ENCODE data around the gene ITIH3. TPM values are rescaled to one million over a fixed set of nuclear protein-coding genes. Genes with fewer than 3 reads are reported as not detected.

The ITIH3 gene
- total RNA-seq, 2 donors from 2014 or later, result 0.34 to 0.46 TPM

GRCh38 chr3:52791366-52791765 is 3.2 kb upstream of the ITIH3 start:
- intact Hi-C loops (cut with DNase I, micrococcal nuclease), result no loop called here
- ATAC-seq (no peak), DNase-seq (no peak)

DNA sequence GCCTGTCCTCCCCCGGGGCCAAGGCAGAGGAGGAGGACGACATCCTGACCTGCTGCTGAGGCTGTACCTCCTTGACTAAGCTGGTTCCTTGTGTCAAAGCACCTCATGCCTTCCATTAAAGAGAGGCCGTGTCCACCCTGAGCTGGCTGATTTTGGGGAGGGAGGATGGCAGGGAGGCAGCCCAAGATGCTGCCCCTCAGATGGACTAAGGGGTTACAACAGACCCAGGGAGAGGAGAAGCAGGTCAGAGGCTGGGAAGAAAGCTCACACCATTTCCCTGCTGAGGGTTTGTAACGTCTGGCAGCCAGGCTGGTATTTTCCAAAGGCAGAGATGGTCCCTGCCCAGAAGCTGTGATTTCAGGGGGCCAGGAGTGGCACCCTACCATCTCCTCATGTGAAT is 2.7 kb upstream of the ITIH3 start:
- intact Hi-C loops (cut with DNase I, micrococcal nuclease), result no loop called here
- DNase-seq (no peak), ATAC-seq (no peak)

DNA sequence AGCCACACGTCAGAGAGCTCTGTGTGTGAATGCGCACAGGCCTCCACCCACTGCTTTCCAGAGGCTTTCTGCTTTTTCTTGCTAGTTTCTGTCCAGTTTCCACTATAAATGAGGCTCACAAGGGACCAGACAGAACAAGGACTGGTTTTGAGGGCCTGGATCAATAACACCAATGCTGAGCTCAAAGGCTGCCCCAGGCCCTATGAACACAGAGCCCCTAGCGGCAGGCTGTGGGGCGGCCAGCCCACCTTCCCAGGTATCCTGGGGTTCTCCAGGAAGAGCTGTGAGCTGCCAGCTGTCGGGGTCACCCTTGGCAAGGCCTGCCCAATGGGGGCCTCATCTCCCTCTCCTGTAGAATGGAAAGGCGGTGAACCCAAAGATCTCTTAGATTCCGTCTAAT is 2.2 kb upstream of the ITIH3 start:
- DNase-seq (no peak), ATAC-seq (no peak)
- intact Hi-C loops (cut with DNase I, micrococcal nuclease), result no loop called here

DNA sequence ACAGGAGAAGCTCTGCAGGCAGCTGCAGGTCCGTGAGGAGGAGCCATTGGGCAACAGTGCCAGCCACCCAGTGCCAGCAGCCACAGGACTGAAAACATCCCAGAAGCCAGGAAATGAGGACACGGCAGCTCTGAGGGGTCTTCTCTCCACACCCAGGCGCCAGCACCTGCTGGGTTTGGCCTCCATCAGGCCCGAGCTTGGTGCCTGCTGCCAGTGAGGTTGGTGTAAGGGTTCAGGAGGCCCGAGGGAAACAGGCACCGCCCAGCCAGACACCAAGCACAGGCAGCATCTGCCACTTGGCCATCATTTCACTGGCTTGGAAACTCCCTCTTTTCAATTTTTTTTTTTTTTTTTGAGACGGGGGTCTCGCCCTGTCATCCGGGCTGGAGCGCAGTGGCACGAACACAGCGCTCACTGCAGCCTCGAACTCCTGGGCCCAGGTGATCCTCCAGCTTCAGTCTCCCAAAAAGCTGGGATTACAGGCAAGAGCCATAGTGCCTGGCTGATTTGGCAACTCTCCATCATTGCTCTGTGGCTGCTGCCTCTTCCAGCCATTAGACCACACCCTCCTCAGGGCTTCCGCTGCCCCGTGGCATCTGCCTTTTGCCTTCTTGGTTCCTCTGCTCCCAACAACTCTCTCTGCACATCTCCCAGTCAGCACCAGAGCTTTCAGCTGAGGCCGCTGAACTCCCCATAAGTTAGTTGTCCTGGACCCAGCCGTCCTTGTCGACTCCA is 1.5 kb upstream of the ITIH3 start:
- DNase-seq, result no peak
- intact Hi-C loops (cut with DNase I, micrococcal nuclease), result no loop called here
- no peak for ATAC-seq

DNA sequence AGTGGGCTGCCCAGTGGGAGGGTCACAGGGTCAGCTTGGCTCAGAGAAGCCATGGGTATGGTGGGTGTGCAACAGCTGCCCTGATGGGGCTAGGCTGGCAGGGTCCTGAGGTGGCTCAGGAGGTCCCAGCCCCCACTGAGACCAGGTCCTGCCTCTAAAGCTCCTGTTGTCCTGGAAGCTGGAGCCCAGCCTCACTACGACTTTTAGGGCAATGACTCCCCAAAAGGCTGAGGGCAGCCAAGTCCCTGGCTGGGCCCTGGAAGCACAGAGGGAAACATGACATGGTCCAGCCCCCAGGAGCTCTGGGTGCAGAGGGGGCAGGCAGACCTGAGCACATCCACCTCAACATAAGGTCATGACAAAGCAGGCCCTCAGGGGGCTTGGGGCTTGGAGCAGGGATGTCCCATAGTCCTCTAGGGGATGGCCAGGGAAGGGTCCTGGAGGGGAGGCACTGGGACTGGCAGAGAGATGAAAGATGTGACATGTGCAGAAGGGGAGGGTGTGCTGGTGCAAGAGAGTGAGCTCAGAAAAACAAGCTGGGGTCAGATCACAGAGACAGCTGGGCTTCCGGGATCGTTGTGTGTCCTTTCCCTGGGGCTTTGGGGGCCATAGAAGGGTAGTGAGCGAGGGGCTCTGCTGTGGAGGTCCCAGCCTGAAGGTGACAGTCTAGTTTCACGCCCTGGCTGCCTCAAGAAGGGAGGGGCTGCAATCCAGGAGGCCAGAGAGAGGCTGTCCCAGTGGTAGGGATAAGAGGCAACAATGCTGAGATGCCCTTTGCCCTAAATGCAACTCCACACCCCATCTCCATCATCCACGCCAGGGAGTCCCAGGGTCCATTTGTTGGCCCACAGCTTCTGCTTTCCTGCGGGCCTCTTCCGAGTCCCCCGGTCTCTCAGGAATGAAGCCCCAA is 639 bp upstream of the ITIH3 start:
- DNase-seq (no peak), ATAC-seq (no peak)
- intact Hi-C loops (cut with DNase I, micrococcal nuclease), result no loop called here

DNA sequence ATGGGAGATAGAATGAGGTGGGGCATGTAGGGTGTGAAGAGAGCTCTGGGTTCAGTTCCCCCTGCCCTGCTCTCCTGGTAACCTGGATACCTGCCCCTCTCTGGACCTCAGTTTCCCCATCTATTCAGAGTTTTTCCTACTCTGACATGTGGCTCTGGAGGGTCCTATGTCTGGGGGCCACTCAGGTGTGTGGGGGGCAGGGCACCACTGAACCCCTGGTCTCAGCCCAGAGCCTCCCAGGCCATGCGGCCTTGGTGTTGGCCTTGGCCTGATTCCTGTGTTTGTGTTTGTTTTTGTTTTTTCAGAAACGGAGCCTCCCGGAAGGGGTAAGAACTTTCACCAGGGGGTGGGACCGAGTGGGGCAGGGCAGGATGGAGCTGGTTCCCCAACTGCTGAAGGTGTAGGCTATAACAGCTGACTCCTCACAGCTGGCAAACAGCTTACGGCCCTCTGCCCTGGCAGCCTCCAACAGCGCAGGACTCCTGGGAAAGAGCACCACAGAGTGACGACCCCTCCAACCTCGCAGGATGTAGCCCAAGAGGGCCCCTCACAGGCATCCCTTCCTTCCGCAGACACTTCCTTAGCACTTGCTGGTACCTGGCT is 803 bp downstream of the ITIH3 start:
- DNase-seq (no peak), ATAC-seq (peak; percentile 25)
- intact Hi-C loops (cut with DNase I, micrococcal nuclease), result no loop called here

DNA sequence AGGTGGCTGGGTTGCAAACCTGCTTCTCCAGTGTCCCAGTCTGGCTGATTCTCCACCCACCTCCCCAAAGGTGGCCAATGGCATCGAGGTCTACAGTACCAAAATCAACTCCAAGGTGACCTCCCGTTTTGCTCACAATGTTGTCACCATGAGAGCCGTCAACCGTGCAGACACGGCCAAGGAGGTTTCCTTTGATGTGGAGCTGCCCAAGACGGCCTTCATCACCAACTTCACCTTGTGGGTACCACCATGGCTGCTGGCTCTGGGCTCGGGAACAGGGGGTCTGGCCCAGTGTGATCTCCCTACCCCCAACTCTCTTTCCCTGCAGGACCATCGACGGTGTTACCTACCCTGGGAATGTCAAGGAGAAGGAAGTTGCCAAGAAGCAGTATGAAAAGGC is 1.8 kb downstream of the ITIH3 start:
- intact Hi-C loops (cut with DNase I, micrococcal nuclease), result no loop called here
- no peak for ATAC-seq

GRCh38 chr3:52798376-52798977 is 3.9 kb downstream of the ITIH3 start:
- intact Hi-C loops (cut with DNase I, micrococcal nuclease), result no loop called here
- no peak for ATAC-seq
- DNase-seq, result no peak

More for the DNA sequence above, 1.8 kb downstream of the ITIH3 start:
- DNase-seq, result no peak

DNA sequence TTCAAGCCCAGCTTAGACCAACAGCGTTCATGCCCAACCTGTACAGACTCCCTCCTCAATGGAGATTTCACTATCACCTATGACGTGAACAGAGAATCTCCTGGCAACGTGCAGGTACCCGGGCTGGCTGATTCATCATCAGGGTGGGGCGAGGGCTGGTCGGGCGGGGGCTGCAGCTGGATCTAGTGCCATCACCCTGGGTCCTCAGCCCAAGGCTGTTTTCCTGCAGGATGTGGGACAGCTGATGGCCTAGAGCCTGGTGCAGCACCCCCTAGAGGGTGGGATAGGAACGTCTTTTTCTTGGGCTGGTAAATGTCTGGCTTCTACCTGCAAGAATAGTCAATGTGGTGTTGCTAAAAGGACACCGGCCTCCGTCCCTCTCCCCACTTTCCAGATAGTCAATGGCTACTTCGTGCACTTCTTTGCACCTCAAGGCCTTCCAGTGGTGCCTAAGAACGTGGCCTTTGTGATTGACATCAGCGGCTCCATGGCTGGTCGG is 4.4 kb downstream of the ITIH3 start:
- intact Hi-C loops (cut with DNase I, micrococcal nuclease), result no loop called here
- peak; percentile 48 for ATAC-seq

DNA sequence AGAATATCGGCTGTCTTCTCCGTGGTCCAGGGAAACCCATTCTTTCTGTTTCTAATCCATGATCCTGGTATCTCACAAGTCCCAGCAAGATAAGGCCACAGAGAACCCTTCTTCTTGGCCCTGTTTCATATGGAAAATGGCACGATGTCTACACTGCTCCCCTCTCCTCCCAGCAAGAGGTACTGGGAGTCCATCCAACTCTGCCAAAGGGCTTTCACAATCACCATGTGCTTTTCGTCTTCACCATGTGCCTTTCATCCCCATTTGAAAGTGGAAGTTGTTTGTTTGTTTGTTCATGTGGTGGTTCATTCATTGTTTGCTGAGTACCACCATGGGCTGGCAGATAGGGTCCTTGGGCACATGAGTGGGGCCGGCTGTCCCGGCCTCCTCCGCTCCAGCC is 5.5 kb downstream of the ITIH3 start:
- intact Hi-C loops (cut with DNase I, micrococcal nuclease), result no loop called here
- no peak for ATAC-seq

More for the DNA sequence above, 4.4 kb downstream of the ITIH3 start:
- DNase-seq, result peak in 1 of 2 donors; percentile 20

GRCh38 chr3:52801839-52802238 is 7.2 kb downstream of the ITIH3 start:
- intact Hi-C loops (cut with DNase I, micrococcal nuclease), result no loop called here
- ATAC-seq (no peak), DNase-seq (no peak)

More for the DNA sequence above, 5.5 kb downstream of the ITIH3 start:
- DNase-seq, result no peak

GRCh38 chr3:52805270-52806039 is 10.9 kb downstream of the ITIH3 start:
- ATAC-seq, result no peak

GRCh38 chr3:52809149-52809548 is 14.6 kb downstream of the ITIH3 start:
- no peak for DNase-seq
- ATAC-seq, result no peak
- intact Hi-C loops (cut with DNase I, micrococcal nuclease), result no loop called here

More at GRCh38 chr3:52805270-52806039, 10.9 kb downstream of the ITIH3 start:
- no peak for DNase-seq
- intact Hi-C loops (cut with DNase I, micrococcal nuclease), result no loop called here

GRCh38 chr3:52809662-52810377 is 15.2 kb downstream of the ITIH3 start:
- DNase-seq (no peak), ATAC-seq (no peak)
- intact Hi-C loops (cut with DNase I, micrococcal nuclease), result no loop called here

- DNase-seq (no peak), ATAC-seq (no peak)
- intact Hi-C loops (cut with DNase I, micrococcal nuclease), result no loop called here
Observed at GRCh38 chr3:52810923-52811322, 16.3 kb downstream of the ITIH3 start.

DNA sequence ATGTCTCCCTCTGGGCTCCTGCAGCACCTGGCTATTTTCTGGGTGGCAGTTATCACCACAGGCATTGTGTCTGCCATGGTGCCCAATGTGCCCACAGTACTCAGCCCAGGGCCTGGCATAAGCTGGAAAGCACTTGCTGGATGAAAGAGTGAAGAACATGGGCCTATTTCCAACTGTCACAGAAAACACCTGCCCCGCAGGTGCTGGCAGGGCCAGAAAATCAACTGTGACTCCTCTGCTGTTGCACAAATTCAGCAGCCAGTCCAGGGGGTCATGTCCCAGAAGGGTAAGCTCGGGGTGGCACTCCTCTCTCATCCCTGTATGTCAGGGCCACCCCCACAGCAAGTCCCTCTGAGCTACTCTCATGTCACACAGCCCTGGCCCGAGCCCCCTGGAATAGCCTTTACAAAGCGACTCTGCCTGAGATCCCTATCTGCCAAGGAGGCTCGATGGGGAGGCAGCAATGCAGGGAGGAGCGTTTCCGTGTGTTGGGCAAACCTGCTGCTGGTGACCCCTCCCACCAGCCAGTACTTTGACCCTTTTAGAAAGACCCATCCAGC is 16.9 kb downstream of the ITIH3 start:
- DNase-seq (no peak), ATAC-seq (no peak)
- intact Hi-C loops (cut with DNase I, micrococcal nuclease), result no loop called here

DNA sequence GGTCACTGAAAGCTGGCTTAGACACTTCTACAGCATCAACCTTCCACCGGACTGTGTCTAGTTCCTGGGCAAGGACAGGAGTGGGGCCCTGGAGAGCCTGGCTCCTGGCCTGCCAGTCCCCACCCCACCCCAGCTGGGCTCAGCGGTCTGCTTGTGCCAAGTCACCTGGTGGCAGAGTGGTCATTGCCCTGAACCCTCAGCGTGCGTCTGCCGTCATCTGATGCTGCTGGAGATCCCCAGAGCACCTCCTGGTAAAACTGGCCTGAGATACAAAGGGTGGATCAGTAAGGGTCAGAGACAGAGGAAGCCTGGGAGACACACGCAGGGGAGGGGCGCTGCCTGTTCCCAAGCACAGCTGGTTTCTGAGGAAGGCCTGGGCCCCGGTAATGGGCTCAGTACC is 19.2 kb downstream of the ITIH3 start:
- intact Hi-C loops (cut with DNase I, micrococcal nuclease), result no loop called here

GRCh38 chr3:52816199-52816598 is 21.6 kb downstream of the ITIH3 start:
- intact Hi-C loops (cut with DNase I, micrococcal nuclease), result no loop called here
- ATAC-seq, result no peak
- no peak for DNase-seq

More for the DNA sequence above, 19.2 kb downstream of the ITIH3 start:
- DNase-seq, result no peak
- no peak for ATAC-seq
